GM12891 (cell line): Measurements from ENCODE around the gene RNU6-9.
"Not testable (repeated sequence)": the region's sequence is repeated elsewhere in the genome, so short reads cannot be mapped to it uniquely, and the experiment has no call there.

ENCODE experiments used
- DNase-seq: peaks from one replicate; pipeline ENCODE4 v3.0.0; 2011; ENCODE audit warnings: low spot score; ENCODE audit not compliant: insufficient read length
- FAIRE-seq: peaks from 2 replicates; lab custom pipeline; 2011; peaks lifted over from hg19 to GRCh38; lab: Jason Lieb, UNC
- PAX5 ChIP-seq: IDR thresholded peaks from 2 replicates; pipeline ENCODE4 v1.6.1; 2011; ENCODE audit warnings: low read length, moderate library complexity, mild to moderate bottlenecking; ENCODE audit not compliant: insufficient read depth, severe bottlenecking
- POLR2A ChIP-seq: IDR thresholded peaks from 2 replicates; pipeline ENCODE4 v1.6.1; 2011; ENCODE audit warnings: low read depth, low read length, control low read depth
- POLR2AphosphoS5 ChIP-seq: IDR thresholded peaks from 2 replicates; pipeline ENCODE4 v1.6.1; 2011; ENCODE audit warnings: low read depth, low read length, control low read depth
- POU2F2 ChIP-seq: IDR thresholded peaks from 2 replicates; pipeline ENCODE4 v1.6.1; 2011; ENCODE audit warnings: low read depth, mild to moderate bottlenecking, control low read depth, low read length, moderate library complexity
- SPI1 ChIP-seq: IDR thresholded peaks from 2 replicates; pipeline ENCODE4 v1.6.1; 2011; ENCODE audit warnings: low read depth, low read length, control low read depth
- TAF1 ChIP-seq: IDR thresholded peaks from 2 replicates; pipeline ENCODE4 v1.6.1; 2011; ENCODE audit warnings: low read depth, low read length, control low read depth

Gene RNU6-9

GRCh38 chr19:852136-853013, 40.9 kb upstream of the RNU6-9 start, which contains the start of gene ELANE:
Gene ELANE (plus strand): TSS chr19:852303. CDS start chr19:852329, 26 bp downstream.
- FAIRE-seq = no peak
- TF ChIP-seq TAF1 (no peak), POU2F2 (no peak), POLR2AphosphoS5 (no peak), POLR2A (no peak), SPI1 (no peak), PAX5 (no peak)
- no peak for DNase-seq

GRCh38 chr19:853014-853585, 40.2 kb upstream of the RNU6-9 start:
- DNase-seq = no peak
- TF ChIP-seq TAF1 (no peak), POLR2A (no peak), POU2F2 (no peak), SPI1 (no peak), POLR2AphosphoS5 (no peak), PAX5 (no peak)
- FAIRE-seq = no peak

- DNase-seq, FAIRE-seq: not testable (repeated sequence)
Observed at GRCh38 chr19:853614-854220, 39.6 kb upstream of the RNU6-9 start.

GRCh38 chr19:854549-854948, 38.7 kb upstream of the RNU6-9 start:
- FAIRE-seq = no peak
- DNase-seq = no peak
- TF ChIP-seq POU2F2 = no peak
- no peak for TF ChIP-seq SPI1
- TF ChIP-seq PAX5 = no peak
- TF ChIP-seq POLR2AphosphoS5 = no peak
- no peak for TF ChIP-seq TAF1
- no peak for TF ChIP-seq POLR2A

DNA sequence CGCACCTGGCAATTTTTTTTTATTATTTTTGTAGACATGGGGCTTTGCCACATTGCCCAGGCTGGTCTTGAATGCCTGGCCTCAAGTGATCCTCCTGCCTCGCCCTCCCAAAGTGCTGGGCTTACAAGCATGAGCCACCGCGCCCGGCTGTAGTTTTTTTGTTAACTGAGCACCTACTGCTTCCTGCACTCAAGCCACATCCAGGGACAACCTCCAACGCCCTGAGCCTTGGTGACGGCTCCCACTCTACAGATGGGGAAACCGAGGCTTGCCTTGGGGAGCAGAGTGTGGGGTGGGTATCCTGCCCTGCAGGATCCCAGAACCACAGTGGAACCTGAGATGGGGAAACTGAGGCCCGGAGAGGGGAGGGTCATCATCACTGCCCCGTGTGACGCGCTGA, 38.1 kb upstream of the RNU6-9 start:
- FAIRE-seq (no peak), DNase-seq (no peak)
- TF ChIP-seq SPI1 (no peak), POLR2AphosphoS5 (no peak), TAF1 (no peak), POU2F2 (no peak), POLR2A (no peak), PAX5 (no peak)

DNA sequence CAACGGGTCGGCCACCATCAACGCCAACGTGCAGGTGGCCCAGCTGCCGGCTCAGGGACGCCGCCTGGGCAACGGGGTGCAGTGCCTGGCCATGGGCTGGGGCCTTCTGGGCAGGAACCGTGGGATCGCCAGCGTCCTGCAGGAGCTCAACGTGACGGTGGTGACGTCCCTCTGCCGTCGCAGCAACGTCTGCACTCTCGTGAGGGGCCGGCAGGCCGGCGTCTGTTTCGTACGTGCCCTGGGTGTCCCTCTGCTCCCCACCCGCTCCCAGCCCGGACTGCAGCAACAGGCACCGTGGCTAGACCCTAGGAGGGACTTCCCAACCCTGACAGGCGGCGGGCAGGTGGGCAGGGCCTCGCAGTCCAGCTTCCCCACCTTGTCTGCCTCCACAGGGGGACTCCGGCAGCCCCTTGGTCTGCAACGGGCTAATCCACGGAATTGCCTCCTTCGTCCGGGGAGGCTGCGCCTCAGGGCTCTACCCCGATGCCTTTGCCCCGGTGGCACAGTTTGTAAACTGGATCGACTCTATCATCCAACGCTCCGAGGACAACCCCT, 37.6 kb upstream of the RNU6-9 start:
- FAIRE-seq (no peak), DNase-seq (no peak)
- TF ChIP-seq POLR2A (no peak), POLR2AphosphoS5 (no peak), PAX5 (no peak), TAF1 (no peak), SPI1 (no peak), POU2F2 (no peak)

- TF ChIP-seq PAX5 = no peak
- TF ChIP-seq POU2F2 = no peak
- no peak for TF ChIP-seq POLR2A
- TF ChIP-seq POLR2AphosphoS5 = no peak
- TF ChIP-seq TAF1 = no peak
- no peak for TF ChIP-seq SPI1
- FAIRE-seq = no peak
- DNase-seq = no peak
Observed at GRCh38 chr19:858284-858683, 35.0 kb upstream of the RNU6-9 start.

DNA sequence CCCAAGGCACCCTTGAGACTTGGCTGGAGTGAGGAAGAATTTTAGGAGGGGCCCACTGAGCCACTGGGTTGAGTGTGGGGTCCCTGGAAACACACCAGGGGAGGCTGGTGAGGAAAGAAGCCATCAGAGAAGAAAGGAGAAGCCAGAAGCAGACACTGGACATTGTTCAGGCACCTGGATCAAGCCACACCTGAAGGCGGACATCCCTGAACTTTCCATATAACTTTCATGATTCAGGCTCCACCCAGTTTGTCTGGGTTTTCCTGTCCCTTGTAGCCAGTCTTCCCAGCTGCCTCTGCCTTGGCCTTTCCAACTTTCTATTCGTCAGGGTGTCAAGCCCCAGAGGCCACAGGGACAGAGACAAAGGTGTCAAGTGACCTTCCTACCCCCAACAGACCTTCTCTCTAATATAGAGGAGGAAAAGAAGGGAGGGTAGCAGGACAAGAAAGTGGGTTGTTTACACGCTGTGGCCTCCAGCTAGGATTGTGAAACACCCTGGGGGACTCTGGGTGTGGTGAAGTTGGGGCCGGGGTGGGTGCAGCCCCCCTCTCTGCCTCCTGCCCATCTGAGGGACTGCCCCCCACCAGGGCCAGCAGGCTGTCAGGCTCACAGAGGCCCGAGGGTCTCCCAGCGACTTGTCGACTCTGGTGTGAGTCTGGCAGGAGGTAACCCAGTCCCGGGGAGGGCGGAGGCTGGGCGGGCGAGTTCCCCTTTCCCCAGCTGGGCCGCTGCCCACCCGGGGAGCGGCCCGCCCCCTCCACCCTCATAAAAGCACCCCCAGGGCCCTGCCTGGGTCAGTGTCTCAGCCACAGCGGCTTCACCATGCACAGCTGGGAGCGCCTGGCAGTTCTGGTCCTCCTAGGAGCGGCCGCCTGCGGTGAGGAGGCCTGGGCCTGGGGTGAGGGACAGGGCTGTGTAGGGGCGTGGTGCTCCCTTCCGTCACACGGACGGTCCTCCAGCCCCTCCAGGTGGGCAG, 34.1 kb upstream of the RNU6-9 start, which contains the start of gene CFD:
CFD (plus strand) TSS at position 797 of the 976 bp plus-strand sequence; CDS start at position 823, 26 bp downstream.
- TF ChIP-seq PAX5 = no peak
- TF ChIP-seq TAF1 = no peak
- no peak for TF ChIP-seq POU2F2
- TF ChIP-seq POLR2A = no peak
- no peak for TF ChIP-seq SPI1
- TF ChIP-seq POLR2AphosphoS5 = no peak
- FAIRE-seq (no peak), DNase-seq (no peak)
